Inflammatory macrophage (primary cell): ENCODE data around the gene S100A13.
"Not testable (repeated sequence)": the region's sequence is repeated elsewhere in the genome, so short reads cannot be mapped to it uniquely, and the experiment has no call there.

Experiments used
- DNase-seq, 2 donors: peaks; one replicate each; pipeline ENCODE4 v3.0.0-alpha.2; 2020 to 2022

The S100A13 gene

DNA sequence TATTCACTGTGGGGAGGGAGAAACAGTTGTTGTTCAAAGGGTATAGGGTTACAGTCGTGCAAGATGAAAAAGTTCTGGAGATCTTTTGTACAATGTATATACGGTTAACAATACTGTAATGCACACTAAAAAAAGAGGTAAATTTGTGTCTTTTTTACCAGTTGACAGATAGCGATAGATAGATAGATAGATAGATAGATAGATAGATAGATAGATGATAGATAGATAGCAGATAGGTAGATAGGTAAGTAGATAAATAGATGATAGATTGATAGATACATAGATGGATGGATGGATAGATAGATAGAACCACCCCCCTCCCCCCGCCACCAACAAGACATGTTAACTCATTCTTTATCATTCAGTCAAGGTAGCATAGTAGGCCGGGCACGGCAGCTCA lies 24.6 kb downstream of the S100A13 start:
- no peak for DNase-seq

DNA sequence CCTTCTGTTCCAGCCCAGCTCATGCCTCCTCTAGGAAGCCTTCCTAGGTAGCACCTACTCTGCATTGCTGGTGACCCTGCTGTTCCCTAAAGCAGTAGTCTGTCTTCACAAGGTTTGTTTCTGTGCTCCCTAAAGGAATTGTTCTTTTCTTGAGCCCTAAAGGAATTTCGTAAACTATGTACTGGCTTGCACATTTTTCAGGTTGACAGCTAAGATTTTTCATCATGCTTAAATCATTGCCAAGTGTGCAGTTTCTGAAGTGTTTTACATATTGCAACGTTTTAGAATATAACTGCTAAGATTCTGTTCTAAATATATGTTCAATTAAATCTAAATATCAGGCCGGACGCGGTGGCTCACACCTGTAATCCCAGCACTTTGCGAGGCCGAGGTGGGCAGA lies 27.5 kb downstream of the S100A13 start:
- DNase-seq, result no peak

DNA sequence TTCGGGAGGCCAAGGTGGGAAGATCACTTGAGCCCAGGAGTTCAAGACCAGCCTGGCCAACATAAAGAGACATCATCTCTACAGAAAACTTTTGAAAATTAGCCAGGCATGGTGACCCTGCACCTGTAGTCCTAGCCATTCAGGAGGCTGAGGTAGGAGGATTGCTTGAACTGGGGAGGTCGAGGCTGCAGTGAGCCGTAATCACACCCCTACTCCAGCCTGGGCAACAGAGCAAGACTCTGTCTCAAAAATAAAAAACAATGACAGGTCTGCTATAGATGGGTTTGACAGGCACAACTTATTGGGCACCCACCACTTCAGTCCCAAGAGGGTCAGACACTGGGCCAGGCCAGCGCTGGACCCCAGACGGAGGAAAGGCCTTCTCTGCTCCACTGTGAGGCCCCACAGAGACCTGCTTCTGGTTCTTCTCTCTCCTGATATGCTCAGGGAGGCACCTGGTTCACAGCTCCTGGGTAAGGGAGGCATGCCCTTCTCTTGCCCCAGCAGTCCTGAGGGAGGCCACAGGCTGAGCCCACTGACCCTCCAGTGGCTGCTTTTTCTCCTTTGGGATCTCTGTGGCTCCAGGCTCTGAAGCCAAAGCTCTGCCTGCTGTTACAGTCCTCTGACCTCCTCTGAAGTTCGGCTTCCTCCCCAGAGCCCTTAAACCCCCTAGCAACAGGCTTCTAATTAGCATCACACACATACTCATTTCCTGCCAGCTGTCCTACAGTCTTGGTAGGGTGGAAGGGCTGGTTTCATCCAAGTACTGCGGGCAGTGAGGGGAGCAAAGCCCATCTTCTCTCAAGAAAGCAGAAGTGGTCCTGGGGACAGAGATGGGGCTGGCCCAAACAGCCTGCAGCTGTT lies 28.8 kb downstream of the S100A13 start:
- DNase-seq, result peak; percentile 19 to 45

DNA sequence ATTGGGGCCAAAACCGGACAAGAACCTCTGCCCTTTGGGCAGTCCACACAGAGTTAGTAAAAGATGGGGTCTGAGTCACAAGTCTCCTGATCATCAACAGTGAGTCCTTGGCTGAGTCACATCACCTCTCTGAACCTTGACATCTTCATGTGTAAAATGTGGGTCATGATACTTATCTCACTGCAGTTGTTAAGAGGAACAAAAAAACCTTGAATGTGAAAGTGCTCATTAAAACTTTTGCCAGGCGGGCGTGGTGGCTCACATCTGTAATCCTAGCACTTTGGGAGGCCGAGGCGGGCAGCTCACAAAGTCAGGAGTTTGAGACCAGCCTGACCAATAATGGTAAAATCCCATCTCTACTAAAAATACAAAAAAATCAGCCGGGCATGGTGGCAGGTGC lies 30.1 kb downstream of the S100A13 start:
- peak; percentile 68 to 78 for DNase-seq

DNA sequence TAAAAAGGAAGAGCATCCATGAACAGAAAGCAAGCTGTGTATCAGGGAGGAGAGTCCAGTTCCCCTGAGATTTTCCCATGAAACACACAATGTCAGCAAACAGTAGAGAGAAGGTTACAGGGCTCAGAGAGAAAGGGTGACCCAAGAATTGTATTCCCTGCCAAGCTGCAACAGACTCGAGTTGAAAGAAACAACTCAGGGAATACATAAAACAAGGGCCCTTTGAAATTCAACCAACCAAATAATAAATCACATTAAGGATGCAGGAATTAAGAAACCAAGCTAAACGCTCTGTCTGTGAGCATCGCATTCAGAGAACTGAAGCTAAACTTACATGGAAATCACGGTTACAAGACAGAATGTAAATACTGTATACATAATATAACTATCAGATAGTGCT lies 34.6 kb downstream of the S100A13 start:
- no peak for DNase-seq

DNA sequence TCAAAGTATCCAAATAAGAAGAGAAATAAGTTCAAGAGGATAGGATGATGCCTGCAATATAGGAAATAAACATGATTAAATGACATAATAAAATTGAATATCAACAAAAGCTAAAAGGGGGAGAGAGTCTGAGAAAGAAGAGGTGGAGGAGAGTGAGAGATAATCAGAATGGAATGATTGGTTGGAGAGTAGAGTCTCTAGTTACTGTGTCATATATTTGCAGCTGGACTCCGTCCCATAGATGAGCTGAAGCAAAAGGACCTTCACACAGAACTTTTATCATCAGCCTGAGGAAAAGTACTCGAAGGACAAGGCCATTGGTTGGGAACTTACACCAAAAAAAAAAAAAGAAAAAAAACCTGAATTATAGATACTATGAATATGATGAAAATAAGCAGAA lies 38.8 kb downstream of the S100A13 start:
- DNase-seq, result no peak

DNA sequence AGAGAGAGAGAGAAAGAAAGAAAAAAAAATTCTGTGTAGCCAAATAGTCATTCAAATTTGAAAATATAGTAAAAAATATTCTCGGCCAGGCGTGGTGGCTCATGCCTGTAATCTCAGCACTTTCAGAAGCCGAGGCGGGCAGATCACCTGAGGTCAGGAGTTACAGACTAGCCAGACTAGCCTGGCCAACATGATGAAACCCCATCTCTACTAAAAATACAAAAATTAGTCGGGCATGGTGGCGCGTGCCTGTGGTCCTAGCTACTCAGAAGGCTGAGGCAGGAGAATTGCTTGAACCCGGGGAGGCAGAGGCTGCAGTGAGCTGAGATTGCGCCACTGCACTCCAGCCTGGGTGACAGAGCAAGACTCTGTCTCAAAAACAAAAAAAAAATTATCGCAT lies 39.3 kb downstream of the S100A13 start:
- DNase-seq, result not testable (repeated sequence)

DNA sequence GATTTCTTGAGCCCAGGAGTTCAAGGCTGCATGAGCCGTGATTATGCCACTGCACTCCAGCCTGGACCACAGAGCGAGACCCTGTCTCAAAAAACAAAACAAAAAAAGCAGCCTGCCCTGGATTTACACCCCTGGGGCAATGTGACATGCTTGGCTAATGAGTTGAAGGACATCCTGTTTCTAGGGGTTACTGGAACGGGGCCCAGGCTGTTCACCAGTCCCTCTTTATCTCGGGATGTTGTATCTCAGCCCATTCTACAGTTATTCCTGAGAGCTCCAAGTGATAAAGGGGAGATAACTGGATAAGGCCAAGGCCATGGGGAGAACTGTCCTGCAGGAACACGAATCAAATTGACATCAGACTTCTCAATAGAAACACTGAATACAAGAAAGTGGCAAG lies 40.0 kb downstream of the S100A13 start:
- DNase-seq, result no peak

DNA sequence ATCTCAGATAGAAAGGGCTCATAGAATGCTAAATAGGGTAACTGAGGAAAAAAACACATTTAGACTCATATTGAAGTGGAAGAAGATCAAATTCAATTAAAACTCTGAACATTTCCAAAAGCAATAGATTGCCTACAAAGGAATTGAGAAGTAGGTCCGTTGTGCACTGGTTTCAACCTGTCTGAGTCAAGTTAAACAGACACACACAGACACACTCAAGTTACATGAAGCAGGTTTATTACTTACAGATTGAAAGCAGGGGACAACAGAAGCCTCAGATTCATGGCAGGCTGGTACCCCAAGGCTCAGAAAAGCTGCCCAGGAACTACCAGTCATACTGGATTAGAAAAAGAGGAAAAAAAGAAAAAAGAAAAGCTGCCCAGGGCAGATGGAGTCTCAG lies 41.0 kb downstream of the S100A13 start:
- DNase-seq, result no peak

DNA sequence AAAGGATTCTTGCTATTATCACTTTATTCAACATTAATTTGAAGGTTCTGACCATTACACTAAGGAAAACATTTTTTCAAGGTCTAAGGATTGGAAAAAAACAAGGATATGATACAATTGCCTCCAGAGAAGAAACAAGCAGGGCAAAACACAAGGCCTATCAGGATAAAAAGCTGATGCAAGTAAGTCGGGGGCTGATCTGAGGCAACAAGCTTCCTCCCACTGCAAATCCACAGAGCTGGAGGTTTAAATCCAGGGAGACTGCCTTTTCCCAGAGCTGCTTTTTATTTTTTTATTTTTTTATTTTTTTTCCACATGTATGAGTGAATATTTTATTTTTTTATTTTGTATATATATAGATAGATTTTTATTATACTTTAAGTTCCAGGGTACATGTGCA lies 42.3 kb downstream of the S100A13 start:
- peak in 1 of 2 donors; percentile 56 for DNase-seq

DNA sequence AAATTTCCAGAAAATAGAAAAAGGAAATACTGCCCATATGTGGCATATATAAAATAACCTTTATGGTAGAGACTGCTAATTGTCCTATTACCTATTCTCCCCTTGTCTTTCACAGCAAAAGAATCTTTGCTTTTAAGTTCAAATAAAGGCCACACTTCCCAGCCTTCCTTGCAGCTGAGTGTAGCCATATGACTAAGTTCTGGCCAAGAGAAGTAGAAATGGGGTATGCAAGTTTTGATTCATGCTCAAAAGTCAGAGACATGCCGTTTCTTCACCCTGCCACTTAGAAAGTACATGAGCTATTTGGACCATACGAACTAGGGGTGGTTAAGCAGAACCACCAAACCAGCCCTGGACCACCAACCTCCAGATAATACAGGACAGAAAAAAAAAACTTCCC lies 43.3 kb downstream of the S100A13 start:
- no peak for DNase-seq

DNA sequence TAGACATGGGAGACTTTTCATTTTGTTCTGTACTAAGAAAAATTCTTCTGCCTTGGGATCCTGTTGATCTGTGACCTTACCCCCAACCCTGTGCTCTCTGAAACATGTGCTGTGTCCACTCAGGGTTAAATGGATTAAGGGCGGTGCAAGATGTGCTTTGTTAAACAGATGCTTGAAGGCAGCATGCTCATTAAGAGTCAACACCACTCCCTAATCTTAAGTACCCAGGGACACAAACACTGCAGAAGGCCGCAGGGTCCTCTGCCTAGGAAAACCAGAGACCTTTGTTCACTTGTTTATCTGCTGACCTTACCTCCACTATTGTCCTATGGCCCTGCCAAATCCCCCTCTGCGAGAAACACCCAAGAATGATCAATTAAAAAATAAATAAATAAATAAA lies 43.8 kb downstream of the S100A13 start:
- not testable (repeated sequence) for DNase-seq

DNA sequence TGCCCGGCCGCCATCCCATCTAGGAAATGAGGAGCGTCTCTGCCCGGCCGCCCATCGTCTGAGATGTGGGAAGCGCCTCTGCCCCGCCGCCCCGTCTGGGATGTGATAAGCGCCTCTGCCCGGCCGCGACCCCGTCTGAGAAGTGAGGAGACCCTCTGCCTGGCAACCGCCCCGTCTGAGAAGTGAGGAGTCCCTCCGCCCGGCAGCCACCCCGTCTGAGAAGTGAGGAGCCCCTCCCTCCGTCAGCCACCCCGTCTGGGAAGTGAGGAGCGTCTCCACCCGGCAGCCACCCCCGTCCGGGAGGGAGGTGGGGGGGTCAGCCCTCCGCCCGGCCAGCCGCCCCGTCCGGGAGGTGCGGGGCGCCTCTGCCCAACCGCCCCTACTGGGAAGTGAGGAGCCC lies 44.5 kb downstream of the S100A13 start:
- DNase-seq, result not testable (repeated sequence)

DNA sequence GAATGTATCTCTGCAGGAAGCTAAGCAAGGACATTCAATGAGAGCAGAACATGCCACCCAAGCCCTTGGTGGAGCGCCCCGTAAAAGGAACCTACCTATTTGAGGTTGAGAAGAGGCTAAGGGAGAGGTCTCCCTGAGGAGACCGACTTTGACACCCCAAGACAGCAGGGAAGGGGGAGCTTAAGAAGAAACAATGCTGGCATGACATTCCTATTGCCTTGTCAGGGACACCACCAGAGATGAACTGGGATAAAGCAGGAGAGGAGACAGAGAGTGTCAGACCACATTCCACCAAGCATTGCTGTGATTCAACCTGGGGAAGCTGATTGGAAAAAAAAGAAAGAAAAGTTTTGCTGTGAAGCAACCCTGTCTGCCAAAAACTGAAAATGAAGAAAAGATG lies 48.4 kb downstream of the S100A13 start:
- DNase-seq, result no peak

DNA sequence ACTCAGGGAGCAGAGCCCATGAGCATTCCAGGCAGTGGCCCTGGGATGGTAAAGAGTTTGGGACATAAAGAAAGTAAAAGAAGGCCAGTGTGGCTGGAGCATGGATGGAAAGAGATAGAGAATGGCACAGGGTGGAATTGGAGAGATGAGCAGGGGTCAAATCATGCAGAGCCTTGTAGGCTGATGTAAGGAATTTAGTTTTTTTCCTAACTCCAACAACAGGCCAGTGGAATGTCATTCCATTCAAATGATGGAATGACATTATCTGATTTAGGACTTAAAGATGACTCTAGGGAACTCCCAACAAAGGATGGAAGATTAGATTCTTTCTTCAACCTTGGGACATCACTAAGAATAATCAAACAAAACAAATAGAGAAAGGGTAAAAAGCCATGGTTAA lies 48.8 kb downstream of the S100A13 start:
- DNase-seq, result no peak

DNA sequence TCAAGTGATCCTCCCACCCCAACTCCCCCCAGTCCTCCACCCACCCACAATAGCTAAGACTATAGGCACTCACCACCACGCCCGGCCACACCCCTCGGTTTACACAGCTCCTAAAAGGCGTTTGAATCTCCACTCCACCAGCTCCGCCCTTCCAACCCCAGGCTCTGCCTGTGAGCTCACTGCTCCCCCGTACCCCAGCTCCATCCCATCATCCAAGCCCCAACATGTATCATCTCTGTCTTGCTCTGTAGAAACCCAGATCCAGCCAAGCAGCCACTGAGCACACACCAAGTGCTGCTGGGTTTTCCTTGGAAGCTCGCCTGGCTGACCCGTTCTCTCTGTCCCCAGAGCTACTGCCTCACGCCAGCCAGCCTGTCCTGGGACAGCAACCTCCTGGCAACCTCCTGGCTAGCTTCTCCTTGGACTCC lies 49.7 kb downstream of the S100A13 start:
- DNase-seq, result no peak

DNA sequence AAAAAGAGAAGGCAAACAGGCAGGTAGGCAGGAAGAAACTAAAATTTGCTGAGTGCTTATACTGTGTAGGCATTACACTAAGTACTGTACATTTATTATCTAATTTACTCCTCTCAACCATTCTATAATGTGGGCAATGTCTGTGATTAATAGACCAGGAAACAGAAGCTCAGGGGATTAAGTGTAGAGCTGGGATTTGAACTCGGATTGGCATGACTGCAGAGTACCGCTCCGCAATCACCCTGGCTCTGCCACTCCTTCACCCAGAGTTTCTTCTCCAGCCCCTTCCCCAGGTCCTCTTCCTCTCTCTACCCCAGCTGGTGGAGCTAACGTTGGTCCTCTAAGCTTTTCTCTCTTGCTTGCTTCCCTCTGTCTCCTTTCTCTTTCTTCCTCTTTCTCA lies 50.2 kb downstream of the S100A13 start:
- DNase-seq, result peak in 1 of 2 donors; percentile 12

DNA sequence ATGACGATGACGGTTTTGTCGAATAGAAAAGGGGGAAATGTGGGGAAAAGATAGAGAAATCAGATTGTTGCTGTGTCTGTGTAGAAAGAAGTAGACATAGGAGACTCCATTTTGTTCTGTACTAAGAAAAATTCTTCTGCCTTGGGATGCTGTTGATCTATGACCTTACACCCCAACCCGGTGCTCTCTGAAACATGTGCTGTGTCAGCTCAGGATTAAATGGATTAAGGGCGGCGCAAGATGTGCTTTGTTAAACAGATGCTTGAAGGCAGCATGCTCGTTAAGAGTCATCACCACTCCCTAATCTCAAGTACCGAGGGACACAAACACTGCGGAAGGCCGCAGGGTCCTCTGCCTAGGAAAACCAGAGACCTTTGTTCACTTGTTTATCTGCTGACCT lies 51.8 kb downstream of the S100A13 start:
- not testable (repeated sequence) for DNase-seq

DNA sequence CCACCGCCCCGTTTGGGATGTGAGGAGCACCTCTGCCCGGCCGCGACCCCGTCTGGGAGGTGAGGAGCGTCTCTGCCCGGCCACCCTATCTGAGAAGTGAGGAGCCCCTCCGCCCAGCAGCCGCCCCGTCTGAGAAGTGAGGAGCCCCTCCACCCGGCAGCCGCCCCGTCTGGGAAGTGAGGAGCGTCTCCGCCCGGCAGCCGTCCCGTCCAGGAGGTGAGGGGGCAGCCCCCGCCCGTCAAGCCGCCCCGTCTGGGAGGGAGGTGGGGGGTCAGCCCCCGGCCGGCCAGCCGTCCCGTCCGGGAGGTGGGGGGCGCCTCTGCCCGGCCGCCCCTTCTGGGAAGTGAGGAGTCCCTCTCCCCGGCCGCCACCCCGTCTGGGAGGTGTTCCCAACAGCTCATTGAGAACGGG lies 52.2 kb downstream of the S100A13 start:
- DNase-seq, result not testable (repeated sequence)

DNA sequence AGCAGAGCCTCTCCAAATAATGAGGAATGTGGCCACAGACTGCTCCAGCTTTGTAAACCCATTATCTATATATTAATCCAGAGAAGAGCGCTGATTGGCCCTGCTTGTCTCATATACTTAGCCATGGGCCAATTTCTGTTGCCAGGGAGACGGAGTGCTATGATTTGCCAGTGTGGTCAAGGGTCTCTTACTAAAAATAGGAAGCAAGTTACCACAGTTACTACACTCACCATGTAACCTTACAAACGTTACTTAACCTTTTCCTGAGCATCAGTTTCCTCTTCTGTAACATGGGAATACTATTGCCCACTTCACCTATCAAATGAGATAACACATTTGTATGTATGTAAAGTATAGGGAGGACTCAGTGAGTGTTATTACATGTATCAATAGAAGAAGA lies 54.0 kb downstream of the S100A13 start:
- DNase-seq, result peak; percentile 75 to 76

DNA sequence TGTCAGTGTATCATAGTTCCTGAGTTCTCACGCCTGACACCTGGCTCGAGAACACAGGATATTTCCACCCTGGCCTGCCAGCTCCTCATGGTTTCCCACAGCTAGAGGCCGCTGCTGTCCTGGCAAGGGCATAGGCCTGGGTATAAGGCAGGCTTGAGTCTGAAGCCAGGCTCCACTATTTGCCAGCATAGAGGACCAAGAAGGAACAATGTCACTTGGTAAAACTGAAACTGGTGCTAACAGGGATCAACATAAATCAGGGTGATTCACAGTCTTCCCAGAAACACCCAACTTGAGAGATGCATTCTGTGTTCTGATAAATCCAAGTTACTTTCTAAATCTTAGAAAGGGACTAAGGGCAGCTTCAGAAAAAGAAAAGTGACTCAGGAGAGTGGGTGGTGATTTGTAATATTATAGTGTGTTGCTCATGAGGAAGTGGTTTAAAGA lies 54.7 kb downstream of the S100A13 start:
- peak; percentile 83 to 91 for DNase-seq

DNA sequence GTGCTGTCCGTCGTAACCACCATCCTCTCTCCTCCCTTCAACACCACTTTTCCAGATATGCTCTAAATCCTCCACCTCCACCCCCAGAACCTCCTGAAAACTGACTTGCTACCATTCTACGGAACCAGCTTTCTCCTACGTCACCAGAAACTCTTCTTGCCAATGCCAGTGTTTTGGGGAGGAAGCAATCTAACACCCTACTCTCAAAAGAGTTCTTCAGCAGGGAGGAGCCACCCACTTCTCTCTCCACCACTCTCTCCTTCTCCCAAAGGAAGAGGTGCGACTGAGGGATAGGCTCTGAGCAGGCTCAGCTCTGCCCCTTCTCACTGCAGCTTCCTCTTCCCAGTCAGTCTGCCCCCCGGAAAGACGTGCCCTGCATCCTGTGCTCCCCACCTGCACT lies 55.6 kb downstream of the S100A13 start:
- no peak for DNase-seq

DNA sequence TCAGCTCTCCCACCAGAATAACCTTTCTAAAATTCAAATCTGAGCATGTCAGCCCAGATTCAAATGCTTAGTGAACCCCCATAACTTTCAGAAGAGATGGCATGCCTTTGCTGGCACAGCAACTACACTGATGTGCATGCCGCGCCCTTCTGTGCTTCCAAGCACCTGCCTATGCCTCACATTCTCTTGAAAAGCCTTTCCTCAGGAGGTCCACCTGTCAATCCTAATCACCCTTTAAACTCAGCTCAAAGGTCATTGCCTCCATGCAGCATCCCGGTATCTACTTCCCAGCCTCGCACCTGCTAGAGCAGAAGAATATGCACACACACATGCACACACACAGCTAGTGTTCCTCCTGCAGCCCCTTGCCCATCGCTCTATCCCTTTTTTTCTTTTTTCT lies 56.4 kb downstream of the S100A13 start:
- DNase-seq, result no peak

DNA sequence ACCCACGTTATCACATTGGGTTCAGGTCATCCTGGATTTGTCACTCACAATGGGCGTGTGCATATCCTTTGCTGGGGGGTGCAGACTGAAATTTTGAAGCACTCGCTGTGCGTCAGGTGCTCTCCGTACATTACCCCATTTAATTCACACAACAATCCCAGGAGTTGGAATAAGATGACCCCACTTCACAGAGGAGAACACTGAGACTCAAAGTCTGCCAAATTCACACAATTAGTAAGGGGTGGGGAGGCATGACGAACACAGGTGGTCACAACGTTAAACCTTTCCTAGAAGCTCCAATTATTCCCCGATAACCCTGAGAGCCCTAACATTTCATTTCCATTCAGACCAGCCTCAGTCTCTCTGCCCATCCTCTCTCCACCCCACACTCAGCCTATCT lies 57.8 kb downstream of the S100A13 start:
- DNase-seq, result no peak
